Measurements from ENCODE around the gene TRPM2. TPM values are rescaled to one million over a fixed set of nuclear protein-coding genes. Genes with fewer than 3 reads are reported as not detected.
A peak's percentile ranks its signal among the peaks of the same experiment; 100 is the strongest.

TRPM2 gene
- total and polyA plus RNA-seq, 10 of the 15 experiments (the other 5 are each of a cell fraction or from before 2014, with no cell fraction given): 0.03 to 9.1 (median 2.6) TPM

- DNase-seq (ENCODE audit: low read depth, low spot score): no peak
- no peak overlapping the region for H3K27ac ChIP-seq (ENCODE audit: control insufficient read depth, insufficient read depth)
- no peak overlapping the region for H2AFZ ChIP-seq (ENCODE audit: control insufficient read depth, low read depth, low read length)
- RAD21 ChIA-PET (ENCODE audit: unreplicated experiment): no interaction called here
- no peak overlapping the region for H3K9ac ChIP-seq (ENCODE audit: control insufficient read depth, insufficient read depth, low read length)
- intact Hi-C loops (cut with micrococcal nuclease; ENCODE audit: unreplicated experiment) (no loop called here), in situ Hi-C loops (cut with MboI) (no loop called here)
- no peak for FAIRE-seq
- 67% methylated on average over 10 of the region's 11 CpGs for WGBS (ENCODE audit: insufficient coverage, insufficient replicate concordance, low lambda C conversion rate, missing lambda C conversion rate)
- no peaks in the 10 kb centered on the region for H3K79me2 ChIP-seq (ENCODE audit: control insufficient read depth, insufficient read depth, low read length)
- ATAC-seq: no peak
- CTCF ChIA-PET: no interaction called here
- no peaks in the 10 kb centered on the region for H3K9me3 ChIP-seq (replicated peaks; ENCODE audit: control insufficient read depth, insufficient read depth, low read length)
- peaks cover 2 to 12% of the 10 kb centered on the region in 2 experiments; a peak in 3 of 4 replicates for H3K36me3 ChIP-seq (ENCODE audit: control insufficient read depth in 2 of 2, insufficient read depth in 2 of 2, low read length in 1 of 2)
- H3K4me3 ChIP-seq: no peak overlapping the region
- no peak overlapping the region for H3K4me2 ChIP-seq (ENCODE audit: control insufficient read depth, insufficient read depth)
- TF ChIP-seq PML (IDR thresholded peaks at IDR 0.05; ENCODE audit: low read length) (0 out of 2 replicates have a peak, but pooled peaks have one; percentile 32), BRCA1 (IDR thresholded peaks at IDR 0.05; ENCODE audit: low read depth, low read length) (no peak), ESRRA (IDR thresholded peaks at IDR 0.05; ENCODE audit: low read length) (no peak), TARDBP (IDR thresholded peaks at IDR 0.05; ENCODE audit: borderline replicate concordance) (no peak)
- no peaks in the 10 kb centered on the region for H3K4me1 ChIP-seq (ENCODE audit: control insufficient read depth, insufficient read depth, low read length)
- POLR2A ChIA-PET: no interaction called here
- SMC1A ChIA-PET (ENCODE audit: uncharacterized antibody, unreplicated experiment): no interaction called here
- no TSS peak for BruUV-seq (replicated peaks)
- H3K27me3 ChIP-seq (replicated peaks in 1 of 2; ENCODE audit: control insufficient read depth in 2 of 2, insufficient read depth in 2 of 2, low read length in 1 of 2): no peaks in the 10 kb centered on the region
- no peaks in the 10 kb centered on the region for H4K20me1 ChIP-seq (ENCODE audit: control insufficient read depth, insufficient read depth)
Observed at GRCh38 chr21:44327603-44327974, 25.8 kb upstream of the TRPM2 start.

GRCh38 chr21:44328242-44328895, 25.1 kb upstream of the TRPM2 start:
- FAIRE-seq (no peak), ATAC-seq (no peak; the same call in 2 of the 3 replicates), DNase-seq (ENCODE audit: low read depth, low spot score) (no peak)
- Histone ChIP-seq H3K79me2 (ENCODE audit: control insufficient read depth, insufficient read depth, low read length) (no peaks in the 10 kb centered on the region), H2AFZ (ENCODE audit: control insufficient read depth, low read depth, low read length) (no peak overlapping the region), H3K9ac (ENCODE audit: control insufficient read depth, insufficient read depth, low read length) (no peak overlapping the region), H3K27me3 (replicated peaks in 1 of 2; ENCODE audit: control insufficient read depth in 2 of 2, insufficient read depth in 2 of 2, low read length in 1 of 2) (no peaks in the 10 kb centered on the region), H3K27ac (ENCODE audit: control insufficient read depth, insufficient read depth) (no peak overlapping the region), H3K36me3 (ENCODE audit: control insufficient read depth in 2 of 2, insufficient read depth in 2 of 2, low read length in 1 of 2) (peaks cover 0 to 12% of the 10 kb centered on the region in 2 experiments; a peak in 3 of 4 replicates), H3K4me3 (no peak overlapping the region), H3K9me3 (replicated peaks; ENCODE audit: control insufficient read depth, insufficient read depth, low read length) (no peaks in the 10 kb centered on the region), H4K20me1 (ENCODE audit: control insufficient read depth, insufficient read depth) (no peaks in the 10 kb centered on the region), H3K4me2 (ENCODE audit: control insufficient read depth, insufficient read depth) (no peak overlapping the region), H3K4me1 (ENCODE audit: control insufficient read depth, insufficient read depth, low read length) (no peaks in the 10 kb centered on the region)
- intact Hi-C loops (cut with micrococcal nuclease; ENCODE audit: unreplicated experiment): no loop called here
- TF ChIP-seq PKNOX1 (IDR thresholded peaks at IDR 0.05) (no peak), POLR2A (IDR thresholded peaks at IDR 0.05; ENCODE audit: low read depth, low read length) (peak; percentile 16), KDM1A (IDR thresholded peaks at IDR 0.05; ENCODE audit: borderline replicate concordance) (no peak), POLR2AphosphoS2 (IDR thresholded peaks at IDR 0.05; ENCODE audit: low read depth, low read length) (peak; percentile 11; the same call in 1 of the 2 replicates), MTA3 (IDR thresholded peaks at IDR 0.05; ENCODE audit: borderline replicate concordance, low read length) (no peak), EED (IDR thresholded peaks at IDR 0.05; ENCODE audit: low read depth) (no peak), ZBTB33 (IDR thresholded peaks at IDR 0.05) (no peak), POLR2AphosphoS5 (IDR thresholded peaks at IDR 0.05; ENCODE audit: low read length) (peak; percentile 12; the same call in 1 of the 2 replicates), ZNF274 (IDR thresholded peaks at IDR 0.05; ENCODE audit: insufficient read depth, insufficient read length) (no peak), KLF5 (IDR thresholded peaks at IDR 0.05; ENCODE audit: partially characterized antibody) (no peak), LARP7 (IDR thresholded peaks at IDR 0.05) (no peak)
- in situ Hi-C loops (cut with MboI): no loop called here
- WGBS (ENCODE audit: insufficient coverage, insufficient replicate concordance, low lambda C conversion rate, missing lambda C conversion rate): 79% methylated on average over 23 of the region's 25 CpGs
- ChIA-PET CTCF (interaction anchor here (1.6 kb wide), 1 partner anchor 10 kb away, joined by 4 read pairs; no protein-coding TSS in a partner anchor), SMC1A (ENCODE audit: uncharacterized antibody, unreplicated experiment) (no interaction called here), RAD21 (ENCODE audit: unreplicated experiment) (no interaction called here), POLR2A (no interaction called here)
- BruUV-seq (replicated peaks): no TSS peak
